Ishikawa (cell line): ENCODE results near the gene JMJD8.
A peak's percentile ranks its signal among the peaks of the same experiment; 100 is the strongest.

Experiments
- CEBPB ChIP-seq: IDR thresholded peaks from 2 replicates; pipeline ENCODE4 v1.6.1; 2012
- CREB1 ChIP-seq: IDR thresholded peaks from 2 replicates; pipeline ENCODE4 v1.6.1; 2012; ENCODE audit warnings: low read depth
- EGR1 ChIP-seq: IDR thresholded peaks from 2 replicates; pipeline ENCODE4 v1.6.1; 2012
- EP300 ChIP-seq: IDR thresholded peaks from 2 replicates; pipeline ENCODE4 v1.6.1; 2012; ENCODE audit warnings: borderline replicate concordance
- NFIC ChIP-seq: IDR thresholded peaks from 2 replicates; pipeline ENCODE4 v1.6.1; 2012
- REST ChIP-seq: IDR thresholded peaks from 2 replicates; pipeline ENCODE4 v1.6.1; 2012; ENCODE audit warnings: low read depth, mild to moderate bottlenecking
- TAF1 ChIP-seq: IDR thresholded peaks from 2 replicates; pipeline ENCODE4 v1.6.1; 2012; ENCODE audit warnings: low read depth, mild to moderate bottlenecking
- USF1 ChIP-seq: IDR thresholded peaks from 2 replicates; pipeline ENCODE4 v1.6.1; 2012
- YY1 ChIP-seq: IDR thresholded peaks from 2 replicates; pipeline ENCODE4 v1.6.1; 2012; ENCODE audit warnings: low read depth
- ZBTB7A ChIP-seq: IDR thresholded peaks from 2 replicates; pipeline ENCODE4 v1.6.1; 2012; ENCODE audit warnings: low read depth
- TF ChIP-seq, protein P1 (sequence below): IDR thresholded peaks from 2 replicates; pipeline ENCODE4 v1.6.1; 2012

DNA sequence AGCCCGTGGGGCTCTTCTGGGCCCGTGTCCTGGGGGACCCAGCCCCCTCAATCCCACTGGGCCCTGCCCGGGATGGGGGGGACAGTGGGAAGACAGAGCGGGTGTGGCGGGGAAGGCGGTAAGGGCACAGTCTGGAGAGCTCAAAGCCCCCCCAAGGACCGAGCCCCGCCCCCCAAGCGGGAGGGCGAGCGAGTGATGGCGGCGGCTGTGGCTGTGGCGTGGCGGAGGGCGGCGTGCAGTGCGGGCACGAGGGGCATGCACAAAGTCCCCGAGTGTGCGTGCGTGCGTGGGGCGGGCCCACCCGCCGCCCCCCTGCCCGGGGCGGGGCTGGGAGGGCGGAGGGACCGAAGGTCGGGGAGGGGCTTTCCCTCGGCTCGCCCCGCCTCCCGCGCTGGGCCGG lies 9.6 kb upstream of the JMJD8 start:
- TF ChIP-seq CREB1 (no peak), USF1 (no peak), YY1 (0 out of 2 replicates have a peak, but pooled peaks have one; percentile 17), NFIC (no peak), REST (no peak), EP300 (no peak), TAF1 (no peak), ZBTB7A (no peak), CEBPB (no peak), EGR1 (no peak)
- TF ChIP-seq, protein P1, sequence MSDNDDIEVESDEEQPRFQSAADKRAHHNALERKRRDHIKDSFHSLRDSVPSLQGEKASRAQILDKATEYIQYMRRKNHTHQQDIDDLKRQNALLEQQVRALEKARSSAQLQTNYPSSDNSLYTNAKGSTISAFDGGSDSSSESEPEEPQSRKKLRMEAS: no peak
